HFFc6 (cell line): ENCODE results near the gene DPH2. TPM values are rescaled to one million over a fixed set of nuclear protein-coding genes. Genes with fewer than 3 reads are reported as not detected.

Experiments
- DNase-seq: peaks from one replicate; pipeline ENCODE4 v3.0.0-alpha.2; 2018
- H3K27ac Mint-ChIP-seq: 2 replicates; pipeline ENCODE4 v1.8.0; 2020; ENCODE audit warnings: mild to moderate bottlenecking, mixed read lengths
- H3K27me3 Mint-ChIP-seq: 2 replicates; pipeline ENCODE4 v1.8.0; 2021; ENCODE audit warnings: mild to moderate bottlenecking, moderate library complexity, mixed read lengths; ENCODE audit not compliant: insufficient read depth
- H3K36me3 Mint-ChIP-seq: 2 replicates; pipeline ENCODE4 v1.8.0; 2021; ENCODE audit warnings: low read depth, mixed read lengths
- H3K4me1 Mint-ChIP-seq: 2 replicates; pipeline ENCODE4 v1.8.0; 2020; ENCODE audit warnings: low read depth, mixed read lengths
- H3K4me3 Mint-ChIP-seq: 2 replicates; pipeline ENCODE4 v1.8.0; 2020; ENCODE audit warnings: mild to moderate bottlenecking, moderate library complexity, mixed read lengths
- H3K9me3 Mint-ChIP-seq: 2 replicates; pipeline ENCODE4 v1.8.0; 2020; ENCODE audit warnings: mild to moderate bottlenecking, mixed read lengths
- total RNA-seq, 6 experiments: library from RNA; stranded (reverse); fragmentation: NEBNext Ultra II Directional; extraction: Animal tissue kit (Norgen Biotek cat#: 25700); gene quantifications; 2 replicates in 1 of 6; 3 replicates in 5 of 6; pipeline ENCODE4 v1.2.3, GENCODE V29; 2021
- TF ChIP-seq, protein P1 (sequence below): fragments of 200-600 bp; sonication (generic); IDR thresholded peaks from 2 replicates; pipeline ENCODE4 v1.5.0; 2021; ENCODE audit warnings: antibody characterized with exemption, mild to moderate bottlenecking

The DPH2 gene
- total RNA-seq, 6 experiments from 2014 or later, result 19.1 to 22.7 (median 20.8) TPM

DNA sequence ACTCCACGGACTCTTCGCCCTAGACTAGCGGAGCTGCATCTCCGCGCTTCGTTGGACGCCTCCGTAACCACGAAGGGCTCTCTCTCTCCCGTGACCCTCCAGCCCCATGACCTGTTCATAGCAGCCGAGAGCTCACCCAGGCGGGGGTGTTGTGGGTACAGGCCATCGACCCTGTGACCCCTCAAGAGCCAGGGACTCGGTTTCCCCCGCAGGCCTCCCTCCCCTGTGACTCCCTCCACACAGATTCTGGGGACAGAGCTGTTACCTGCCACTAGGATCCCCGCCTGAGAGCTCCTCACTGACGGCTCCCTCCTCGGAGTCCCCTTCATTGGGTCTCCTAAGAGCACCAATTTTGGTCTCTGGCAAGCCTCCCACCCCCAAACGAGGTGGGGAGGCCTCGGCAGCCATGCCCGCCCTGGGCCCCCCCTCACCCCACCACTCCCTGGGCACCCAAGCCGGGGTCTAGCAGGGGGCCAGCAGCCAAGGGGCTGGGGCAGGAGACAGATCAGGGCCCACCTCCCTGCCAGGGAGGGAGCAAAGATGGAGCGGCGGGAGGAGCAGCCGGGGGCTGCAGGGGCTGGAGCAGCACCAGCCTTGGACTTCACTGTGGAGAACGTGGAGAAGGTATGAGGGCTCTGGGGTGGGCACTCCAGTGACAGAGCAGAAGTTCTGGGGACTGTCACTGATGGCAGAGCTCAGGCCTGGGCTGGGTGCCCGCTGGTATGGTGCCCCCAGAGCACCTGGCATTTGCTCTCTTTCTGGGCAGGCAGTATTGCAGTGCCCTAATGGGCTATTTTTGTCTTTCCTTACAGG, 22.5 kb upstream of the DPH2 start:
- Mint-ChIP-seq H3K27me3 (no peaks in the 10 kb centered on the region), H3K4me1 (peaks cover 55% of the 10 kb centered on the region), H3K9me3 (no peaks in the 10 kb centered on the region), H3K36me3 (peaks cover 18% of the 10 kb centered on the region), H3K4me3 (peak overlapping the region; percentile 92), H3K27ac (peak overlapping the region; percentile 93)
- TF ChIP-seq, protein P1, sequence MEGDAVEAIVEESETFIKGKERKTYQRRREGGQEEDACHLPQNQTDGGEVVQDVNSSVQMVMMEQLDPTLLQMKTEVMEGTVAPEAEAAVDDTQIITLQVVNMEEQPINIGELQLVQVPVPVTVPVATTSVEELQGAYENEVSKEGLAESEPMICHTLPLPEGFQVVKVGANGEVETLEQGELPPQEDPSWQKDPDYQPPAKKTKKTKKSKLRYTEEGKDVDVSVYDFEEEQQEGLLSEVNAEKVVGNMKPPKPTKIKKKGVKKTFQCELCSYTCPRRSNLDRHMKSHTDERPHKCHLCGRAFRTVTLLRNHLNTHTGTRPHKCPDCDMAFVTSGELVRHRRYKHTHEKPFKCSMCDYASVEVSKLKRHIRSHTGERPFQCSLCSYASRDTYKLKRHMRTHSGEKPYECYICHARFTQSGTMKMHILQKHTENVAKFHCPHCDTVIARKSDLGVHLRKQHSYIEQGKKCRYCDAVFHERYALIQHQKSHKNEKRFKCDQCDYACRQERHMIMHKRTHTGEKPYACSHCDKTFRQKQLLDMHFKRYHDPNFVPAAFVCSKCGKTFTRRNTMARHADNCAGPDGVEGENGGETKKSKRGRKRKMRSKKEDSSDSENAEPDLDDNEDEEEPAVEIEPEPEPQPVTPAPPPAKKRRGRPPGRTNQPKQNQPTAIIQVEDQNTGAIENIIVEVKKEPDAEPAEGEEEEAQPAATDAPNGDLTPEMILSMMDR, result no peak
- no peak for DNase-seq

DNA sequence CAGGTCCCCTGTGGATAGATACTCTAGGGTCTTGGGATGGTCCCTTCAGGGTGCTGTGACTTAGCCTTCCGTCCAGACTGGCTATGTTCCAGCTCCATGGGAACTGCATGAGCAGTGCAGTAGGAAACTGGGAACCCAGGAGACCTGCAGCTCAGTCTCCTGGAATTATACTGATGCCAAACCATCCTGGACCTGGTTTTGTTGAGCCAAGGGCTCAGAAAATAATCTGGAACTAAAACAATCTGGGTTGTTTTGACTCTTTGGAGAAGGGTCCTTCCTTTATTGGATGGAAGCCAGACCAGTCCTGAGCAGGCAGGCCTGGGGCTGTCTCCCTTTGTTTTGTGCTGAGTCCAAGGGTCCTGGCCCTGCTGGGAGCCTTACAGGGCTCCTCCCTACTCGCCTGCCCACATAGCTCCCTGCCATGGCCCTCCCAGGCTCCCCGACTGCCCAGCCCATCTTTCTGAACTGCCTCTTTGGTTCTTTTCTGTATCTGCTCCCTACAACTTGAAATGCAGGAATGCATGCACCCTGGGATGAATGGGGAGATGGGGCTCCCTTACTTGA, 21.9 kb upstream of the DPH2 start:
- Mint-ChIP-seq H3K36me3 (peaks cover 18% of the 10 kb centered on the region), H3K27ac (peak overlapping the region; percentile 93), H3K9me3 (no peaks in the 10 kb centered on the region), H3K4me1 (peaks cover 55% of the 10 kb centered on the region), H3K27me3 (no peaks in the 10 kb centered on the region), H3K4me3 (peak overlapping the region; percentile 92)
- DNase-seq, result no peak
- TF ChIP-seq, protein P1, result no peak

DNA sequence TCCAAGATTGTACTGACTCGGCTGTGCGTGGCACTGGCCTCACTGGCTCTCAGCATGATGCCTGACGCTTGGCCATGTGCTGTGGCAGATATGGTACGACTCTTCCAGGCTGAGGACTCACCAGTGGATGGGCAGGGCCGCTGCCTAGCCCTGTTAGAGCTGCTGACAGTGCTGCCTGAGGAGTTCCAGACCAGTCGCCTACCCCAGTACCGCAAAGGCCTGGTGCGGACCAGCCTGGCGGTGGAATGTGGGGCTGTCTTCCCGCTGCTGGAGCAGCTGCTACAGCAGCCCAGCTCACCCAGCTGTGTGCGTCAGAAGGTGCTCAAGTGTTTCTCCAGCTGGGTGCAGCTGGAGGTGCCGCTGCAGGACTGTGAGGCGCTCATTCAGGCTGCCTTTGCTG, 20.1 kb upstream of the DPH2 start:
- Mint-ChIP-seq H3K36me3 (peaks cover 18% of the 10 kb centered on the region), H3K27me3 (no peaks in the 10 kb centered on the region), H3K4me3 (no peak overlapping the region), H3K9me3 (no peaks in the 10 kb centered on the region), H3K27ac (no peak overlapping the region), H3K4me1 (peaks cover 53% of the 10 kb centered on the region)
- TF ChIP-seq, protein P1, result no peak
- no peak for DNase-seq

DNA sequence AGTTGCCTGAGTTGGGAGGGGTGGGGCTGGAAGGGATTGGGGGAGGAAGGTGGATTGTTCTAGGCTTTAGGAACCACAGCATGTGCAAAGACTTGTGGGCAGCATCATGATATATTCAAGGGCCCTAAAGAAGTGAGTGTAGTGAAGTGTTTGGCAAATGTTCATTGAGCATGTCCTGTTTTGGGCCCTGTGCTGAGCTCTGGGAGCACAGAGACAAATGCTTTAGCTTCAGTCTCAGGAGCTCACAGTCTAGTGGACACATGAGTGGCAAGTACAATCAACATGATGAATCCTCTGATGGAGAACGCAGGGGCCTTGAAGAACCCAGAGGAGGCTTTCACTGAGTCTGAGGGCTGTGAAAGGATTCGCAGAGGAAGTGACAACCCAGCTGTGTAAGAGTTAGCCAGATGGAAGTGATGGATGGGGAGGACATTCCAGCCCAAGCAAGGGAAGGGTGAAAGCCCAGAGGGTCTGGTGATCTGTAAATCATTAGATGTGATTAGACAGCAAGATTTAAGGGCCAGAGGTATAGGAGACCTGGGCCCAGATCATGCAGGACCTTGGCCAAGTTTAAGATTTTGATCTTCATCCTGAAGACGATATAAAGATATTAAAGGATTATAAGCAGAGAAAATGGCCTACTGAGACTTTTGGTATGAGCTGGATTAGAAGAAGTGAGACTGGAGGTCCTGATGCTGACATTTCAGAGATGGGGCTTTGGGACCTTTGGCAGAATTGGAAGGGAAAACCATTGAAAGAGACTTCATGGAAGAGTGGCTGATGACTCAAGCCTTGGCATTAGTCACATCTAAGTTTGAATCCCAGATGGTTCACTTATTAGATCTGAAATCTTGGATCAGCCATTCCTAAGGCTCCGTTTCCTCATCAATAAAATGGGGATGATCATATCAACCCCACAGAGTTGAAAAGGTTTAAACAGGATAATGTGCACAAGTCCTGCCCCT, 18.5 kb upstream of the DPH2 start:
- Mint-ChIP-seq H3K27me3 (no peaks in the 10 kb centered on the region), H3K9me3 (no peaks in the 10 kb centered on the region), H3K27ac (no peak overlapping the region), H3K4me3 (no peak overlapping the region), H3K36me3 (peaks cover 18% of the 10 kb centered on the region), H3K4me1 (peaks cover 36% of the 10 kb centered on the region)
- DNase-seq, result no peak
- TF ChIP-seq, protein P1, result no peak

DNA sequence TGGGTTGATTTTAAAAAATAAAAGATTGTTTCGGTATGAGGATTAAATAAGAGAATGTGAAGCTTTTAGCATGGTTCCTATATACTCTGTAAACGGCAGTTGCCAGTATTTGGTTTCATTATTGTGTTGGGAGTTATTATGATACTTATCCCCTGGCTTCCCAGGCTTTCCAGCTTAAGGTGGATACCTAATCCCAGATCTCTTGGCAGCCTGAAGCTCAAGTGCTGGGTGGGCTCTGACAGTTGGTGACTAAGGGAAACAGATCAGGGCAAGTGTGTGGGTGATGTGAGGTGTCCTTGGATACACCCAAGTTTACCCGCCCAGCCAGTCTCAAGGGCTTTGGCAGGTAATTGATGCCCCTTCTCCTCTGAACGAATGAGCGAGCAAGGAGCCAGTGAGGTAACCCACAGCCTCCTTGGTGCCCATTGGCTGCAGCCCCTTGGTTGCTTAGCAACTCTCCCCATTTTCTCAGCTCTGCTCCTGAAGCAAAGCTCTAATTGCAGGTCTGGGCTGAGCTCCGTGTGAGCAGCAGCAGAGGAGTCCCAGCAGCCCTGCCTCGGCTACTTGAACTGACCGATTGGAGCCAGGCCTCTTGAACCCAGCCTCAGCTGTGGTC, 17.0 kb upstream of the DPH2 start:
- DNase-seq, result no peak
- no peak overlapping the region for H3K27ac Mint-ChIP-seq
- no peaks in the 10 kb centered on the region for H3K27me3 Mint-ChIP-seq
- TF ChIP-seq, protein P1, result no peak
- H3K4me3 Mint-ChIP-seq, result no peak overlapping the region
- peaks cover 18% of the 10 kb centered on the region for H3K36me3 Mint-ChIP-seq
- H3K9me3 Mint-ChIP-seq, result no peaks in the 10 kb centered on the region
- peaks cover 32% of the 10 kb centered on the region for H3K4me1 Mint-ChIP-seq
